H1 (cell line): Measurements from ENCODE around the gene CHI3L2. TPM values are rescaled to one million over a fixed set of nuclear protein-coding genes. Genes with fewer than 3 reads are reported as not detected.

ENCODE experiments used
- CTCF ChIA-PET: fragments of 300-600 bp; sonication (Branson Sonifier 250); formaldehyde crosslinking; loops from one replicate; lab custom pipeline; 2021; ENCODE audit not compliant: partially characterized antibody; lab: Charles Lee
- POLR2A ChIA-PET: fragments of 300-600 bp; sonication (Branson Sonifier 250); formaldehyde crosslinking; loops from one replicate; lab custom pipeline; 2021; ENCODE audit warnings: inconsistent platforms; ENCODE audit not compliant: partially characterized antibody; lab: Charles Lee
- DNase-seq, 2 experiments: peaks; one replicate each; pipeline versions ENCODE4 v3.0.0 to v3.0.0-alpha.2; 2010 to 2022; ENCODE audit warnings: low spot score in 2 of 2, low read depth in 1 of 2, mixed read lengths in 1 of 2
- FAIRE-seq: peaks from 2 replicates; lab custom pipeline; 2011; peaks lifted over from hg19 to GRCh38; lab: Jason Lieb, UNC
- H2AFZ ChIP-seq: 2 replicates; pipeline ENCODE4 v1.8.1; 2012; ENCODE audit warnings: low read length, inconsistent platforms
- H2AK5ac ChIP-seq: 2 replicates; pipeline ENCODE4 v1.6.1; 2013; ENCODE audit warnings: low read depth, low read length
- H2BK120ac ChIP-seq: replicated peaks from 2 replicates; pipeline ENCODE3; 2013; ENCODE audit warnings: low read depth, low read length, inconsistent platforms
- H2BK12ac ChIP-seq: 2 replicates; pipeline ENCODE4 v1.6.1; 2013; ENCODE audit warnings: low read depth, low read length
- H2BK15ac ChIP-seq: 2 replicates; pipeline ENCODE4 v1.6.1; 2013; ENCODE audit warnings: low read length
- H2BK20ac ChIP-seq: 2 replicates; pipeline ENCODE4 v1.6.1; 2013; ENCODE audit warnings: low read length
- H2BK5ac ChIP-seq: 2 replicates; pipeline ENCODE4 v1.6.1; 2013; ENCODE audit warnings: low read depth, low read length
- H3K14ac ChIP-seq: 2 replicates; pipeline ENCODE4 v1.6.1; 2013; ENCODE audit warnings: inconsistent platforms; ENCODE audit not compliant: insufficient read length
- H3K18ac ChIP-seq: 2 replicates; pipeline ENCODE4 v1.6.1; 2013; ENCODE audit warnings: low read length; ENCODE audit errors: extremely low read depth
- H3K23ac ChIP-seq: 2 replicates; pipeline ENCODE4 v1.6.1; 2013; ENCODE audit warnings: inconsistent platforms; ENCODE audit not compliant: insufficient read length
- H3K23me2 ChIP-seq: 2 replicates; pipeline ENCODE4 v1.6.1; 2013; ENCODE audit warnings: low read depth, low read length
- H3K27ac ChIP-seq: 2 replicates; pipeline ENCODE4 v1.6.1; 2011; ENCODE audit warnings: low read depth, low read length, inconsistent platforms
- H3K27me3 ChIP-seq, 4 experiments: replicated peaks in 1 of 4; 1 replicate in 1 of 4; 2 replicates in 3 of 4; pipeline versions ENCODE4 v1.6.1 to v1.8.1; 2011 to 2013; ENCODE audit warnings: low read length in 3 of 4, mild to moderate bottlenecking in 3 of 4, inconsistent platforms in 2 of 4, mixed read lengths in 2 of 4, moderate library complexity in 1 of 4; ENCODE audit not compliant: control insufficient read depth in 3 of 4, insufficient read depth in 3 of 4; ENCODE audit errors: extremely low read depth in 1 of 4
- H3K36me3 ChIP-seq, 4 experiments: 2 replicates each; pipeline versions ENCODE4 v1.6.1 to v1.8.1; 2011 to 2013; ENCODE audit warnings: mild to moderate bottlenecking in 4 of 4, low read length in 3 of 4, moderate library complexity in 2 of 4, control low read depth in 1 of 4, inconsistent platforms in 1 of 4; ENCODE audit not compliant: insufficient read depth in 4 of 4, control insufficient read depth in 2 of 4
- H3K4ac ChIP-seq: replicated peaks from 2 replicates; pipeline ENCODE3; 2013; ENCODE audit warnings: low read length, low read depth, mixed read lengths, inconsistent platforms; ENCODE audit not compliant: insufficient read length
- H3K4me1 ChIP-seq, 4 experiments: replicated peaks in 1 of 4; 1 replicate in 1 of 4; 2 replicates in 3 of 4; pipeline versions ENCODE4 v1.6.1 to v1.8.1; 2011 to 2013; ENCODE audit warnings: low read length in 3 of 4, inconsistent platforms in 2 of 4, mixed read lengths in 1 of 4; ENCODE audit not compliant: insufficient read depth in 4 of 4, control insufficient read depth in 3 of 4
- H3K4me2 ChIP-seq, 2 experiments: 2 replicates each; pipeline versions ENCODE4 v1.6.1 to v1.8.1; 2011 to 2013; ENCODE audit warnings: low read depth in 2 of 2, low read length in 2 of 2, control low read depth in 1 of 2, inconsistent platforms in 1 of 2, mild to moderate bottlenecking in 1 of 2; ENCODE audit not compliant: insufficient read depth in 1 of 2
- H3K4me3 ChIP-seq, 4 experiments: fragments of 200-600, 300-600 bp in 1 of 4; sonication (generic), shearing (Covaris generic), sonication (Bioruptor Twin) in 1 of 4; 2 replicates each; pipeline versions ENCODE4 v1.5.1 to v1.8.1; 2011 to 2016; ENCODE audit warnings: low read length in 4 of 4, low read depth in 3 of 4, control low read depth in 2 of 4, inconsistent platforms in 2 of 4, mild to moderate bottlenecking in 2 of 4, mixed read lengths in 1 of 4, moderate library complexity in 1 of 4; ENCODE audit not compliant: insufficient read depth in 2 of 4; ENCODE audit errors: extremely low read depth in 1 of 4
- H3K56ac ChIP-seq: replicated peaks from 2 replicates; pipeline ENCODE3; 2013; ENCODE audit warnings: low read depth, mild to moderate bottlenecking, mixed read lengths, low read length, inconsistent platforms; ENCODE audit not compliant: insufficient read length
- H3K79me1 ChIP-seq: 2 replicates; pipeline ENCODE4 v1.6.1; 2013; ENCODE audit warnings: low read depth, low read length, control low read depth
- H3K79me2 ChIP-seq, 2 experiments: 2 replicates each; pipeline versions ENCODE4 v1.6.1 to v1.8.1; 2012 to 2013; ENCODE audit warnings: low read length in 2 of 2, mild to moderate bottlenecking in 2 of 2, inconsistent platforms in 1 of 2; ENCODE audit not compliant: insufficient read depth in 2 of 2, control insufficient read depth in 1 of 2
- H3K9ac ChIP-seq, 4 experiments: replicated peaks in 1 of 4; 1 replicate in 1 of 4; 2 replicates in 3 of 4; pipeline versions ENCODE4 v1.6.1 to v1.8.1; 2011 to 2013; ENCODE audit warnings: low read depth in 3 of 4, low read length in 3 of 4, control low read depth in 2 of 4, mild to moderate bottlenecking in 2 of 4, moderate library complexity in 2 of 4, inconsistent platforms in 1 of 4; ENCODE audit errors: extremely low read depth in 1 of 4
- H3K9me3 ChIP-seq, 2 experiments: 2 replicates each; pipeline versions ENCODE4 v1.6.1 to v1.8.1; 2012 to 2013; ENCODE audit warnings: mild to moderate bottlenecking in 2 of 2, moderate library complexity in 2 of 2, control low read depth in 1 of 2, inconsistent platforms in 1 of 2, low read depth in 1 of 2, low read length in 1 of 2, mixed read lengths in 1 of 2; ENCODE audit not compliant: insufficient read depth in 2 of 2
- H4K20me1 ChIP-seq, 2 experiments: replicated peaks in 1 of 2; 2 replicates each; pipeline versions ENCODE3 to v1.8.1; 2011 to 2013; ENCODE audit warnings: inconsistent platforms in 2 of 2, low read length in 2 of 2, mild to moderate bottlenecking in 1 of 2; ENCODE audit not compliant: insufficient read depth in 2 of 2, control insufficient read depth in 1 of 2
- H4K5ac ChIP-seq: 2 replicates; pipeline ENCODE4 v1.6.1; 2013; ENCODE audit warnings: low read length, low read depth, mixed read lengths, inconsistent platforms; ENCODE audit not compliant: insufficient read length
- H4K8ac ChIP-seq: 2 replicates; pipeline ENCODE4 v1.8.0; 2013; ENCODE audit warnings: mild to moderate bottlenecking, moderate library complexity, low read length, inconsistent platforms; ENCODE audit not compliant: insufficient read depth; ENCODE audit errors: extremely low read depth
- H4K91ac ChIP-seq: replicated peaks from 2 replicates; pipeline ENCODE3; 2013; ENCODE audit warnings: low read length, mixed read lengths, inconsistent platforms; ENCODE audit not compliant: insufficient read length
- CHD2 ChIP-seq: IDR thresholded peaks from 2 replicates; pipeline ENCODE4 v1.6.1; 2012; ENCODE audit warnings: low read length, improper control_type of control experiment
- TAF1 ChIP-seq: IDR thresholded peaks from 2 replicates; pipeline ENCODE4 v1.6.1; 2011; ENCODE audit warnings: mild to moderate bottlenecking, low read depth, low read length
- WGBS, 2 experiments: shearing (Covaris generic) in 1 of 2; methylation state at CpG; one replicate each; pipeline versions ENCODE4 v1.1.6 to v1.1.7; 2013 to 2015; ENCODE audit warnings: low lambda C conversion rate in 2 of 2, mixed read lengths in 2 of 2, inconsistent platforms in 1 of 2, low coverage in 1 of 2, missing lambda C conversion rate in 1 of 2; ENCODE audit not compliant: insufficient replicate concordance in 2 of 2, insufficient coverage in 1 of 2, insufficient read length in 1 of 2; ENCODE audit errors: extremely low coverage in 1 of 2, missing lambda C conversion rate in 1 of 2; 5-methylcytosine and 5-hydroxymethylcytosine counted together
- polyA plus RNA-seq, 7 experiments: library from polyadenylated mRNA; depleted of rRNA in 3 of 7; stranded (reverse) in 5 of 7; unstranded in 2 of 7; fragments of >200 nt in 5 of 7; fragments of 200-250 nt in 2 of 7; gene quantifications; 1 replicate in 5 of 7; 2 replicates in 1 of 7; 4 replicates in 1 of 7; pipeline versions ENCODE4 v1.2.1 to v1.2.3, GENCODE V29; 2011 to 2013; ENCODE audit warnings: missing spikeins in 2 of 7, mixed read lengths in 2 of 7
- total RNA-seq: library from RNA; stranded (reverse); fragmentation: NEBNext Ultra II Directional; extraction: Animal tissue kit (Norgen Biotek cat#: 25700); gene quantifications from 2 replicates; pipeline ENCODE4 v1.2.1, GENCODE V29; 2021

The CHI3L2 gene
- total and polyA plus RNA-seq, 2 of the 8 experiments (the other 6 are each of a cell fraction or from before 2014, with no cell fraction given): not detected

GRCh38 chr1:111192658-111193519, 34.6 kb upstream of the CHI3L2 start:
- Histone ChIP-seq H3K79me2 (no peaks in the 10 kb centered on the region), H3K18ac (no peak overlapping the region), H4K20me1 (no peaks in the 10 kb centered on the region), H3K56ac (no peak overlapping the region), H2AFZ (no peak overlapping the region), H3K4me2 (no peak overlapping the region), H2BK120ac (no peak overlapping the region), H3K14ac (no peak overlapping the region), H4K5ac (no peak overlapping the region), H2BK5ac (no peak overlapping the region), H2BK20ac (no peak overlapping the region), H3K9ac (no peak overlapping the region), H3K23me2 (no peaks in the 10 kb centered on the region), H2BK15ac (no peak overlapping the region), H3K4me3 (no peak overlapping the region), H3K4ac (no peak overlapping the region), H3K23ac (no peak overlapping the region), H3K4me1 (no peaks in the 10 kb centered on the region), H4K8ac (no peak overlapping the region), H3K27ac (no peak overlapping the region), H4K91ac (no peak overlapping the region), H3K36me3 (peaks cover 0 to 2% (median 0%) of the 10 kb centered on the region in 4 experiments; a peak in 1 of 8 replicates), H2BK12ac (no peak overlapping the region), H2AK5ac (no peak overlapping the region), H3K9me3 (no peaks in the 10 kb centered on the region), H3K79me1 (no peaks in the 10 kb centered on the region), H3K27me3 (peaks cover 0 to 1% (median 0%) of the 10 kb centered on the region in 4 experiments; a peak in 1 of 7 replicates)
- POLR2A ChIA-PET: no interaction called here
- DNase-seq: no peak
- FAIRE-seq: no peak
- CTCF ChIA-PET: interaction anchor here (1.2 to 1.4 kb wide), 2 partner anchors 26 to 38 kb away, joined by 3 to 4 read pairs; no protein-coding TSS in a partner anchor
- WGBS, 2 experiments: 83% methylated on average over 10 of the region's 10 CpGs; no CpG with 5 or more reads in 1 of the 2 experiments
- TF ChIP-seq CHD2: no peak
- TF ChIP-seq TAF1: no peak
